Upper lobe of right lung (tissue), 1 donor: ENCODE results near the gene NFAM1. TPM values are rescaled to one million over a fixed set of nuclear protein-coding genes. Genes with fewer than 3 reads are reported as not detected.

Experiments used
- ATAC-seq: fragments of 200-7000 bp; cut with Tn5 transposase; one replicate; pipeline ENCODE4 v1.9.1; 2020; ENCODE audit warnings: mild to moderate bottlenecking, moderate library complexity
- DNase-seq: peaks from one replicate; pipeline ENCODE4 v3.0.0-alpha.2; 2020
- H3K27ac ChIP-seq: fragments of 200-600 bp; one replicate; pipeline ENCODE4 v1.8.0; 2022
- H3K27me3 ChIP-seq: fragments of 200-600 bp; one replicate; pipeline ENCODE4 v1.8.0; 2022; ENCODE audit warnings: mild to moderate bottlenecking
- H3K36me3 ChIP-seq: fragments of 200-600 bp; one replicate; pipeline ENCODE4 v1.8.0; 2022
- H3K4me1 ChIP-seq: fragments of 200-600 bp; one replicate; pipeline ENCODE4 v1.8.0; 2022
- H3K4me3 ChIP-seq: fragments of 200-600 bp; one replicate; pipeline ENCODE4 v1.8.0; 2022; ENCODE audit warnings: mild to moderate bottlenecking
- H3K9me3 ChIP-seq: fragments of 200-600 bp; one replicate; pipeline ENCODE4 v1.8.0; 2022
- CTCF ChIP-seq: fragments of 200-600 bp; IDR thresholded peaks from one replicate; pipeline ENCODE4 v1.8.0; 2022; ENCODE audit warnings: antibody characterized with exemption
- intact Hi-C: fragments of 100-400 bp; cut with DNase I; formaldehyde crosslinking; loops from one replicate; pipeline ENCODE4 v1.11.0; 2022
- total RNA-seq: library from RNA; stranded (reverse); fragmentation: NEBNext Ultra II Directional; extraction: Animal tissue kit (Norgen Biotek cat#: 25700); gene quantifications from one replicate; pipeline ENCODE4 v1.2.1, GENCODE V29; 2021
- donor health status: DM: no; HTN: yes; CAD: no; lungs with severe emphysema.

The NFAM1 gene
- total RNA-seq, 1 donor from 2014 or later, result 12.6 TPM

GRCh38 chr22:42452916-42453315 is 20.7 kb upstream of the NFAM1 start:
- no peak overlapping the region for H3K4me3 ChIP-seq
- peaks cover under 1% of the 10 kb centered on the region for H3K27me3 ChIP-seq
- no peak for TF ChIP-seq CTCF
- H3K27ac ChIP-seq, result no peak overlapping the region
- intact Hi-C loops, result no loop called here
- no peaks in the 10 kb centered on the region for H3K9me3 ChIP-seq
- H3K4me1 ChIP-seq, result no peaks in the 10 kb centered on the region
- H3K36me3 ChIP-seq, result no peaks in the 10 kb centered on the region
- DNase-seq, result no peak
- ATAC-seq, result no peak

GRCh38 chr22:42452456-42452855 is 20.3 kb upstream of the NFAM1 start:
- H3K27me3 ChIP-seq, result no peaks in the 10 kb centered on the region
- no peaks in the 10 kb centered on the region for H3K36me3 ChIP-seq
- no peak for ATAC-seq
- no peaks in the 10 kb centered on the region for H3K4me1 ChIP-seq
- H3K9me3 ChIP-seq, result no peaks in the 10 kb centered on the region
- intact Hi-C loops, result no loop called here
- no peak for TF ChIP-seq CTCF
- DNase-seq, result no peak
- no peak overlapping the region for H3K4me3 ChIP-seq
- no peak overlapping the region for H3K27ac ChIP-seq

- no peak overlapping the region for H3K4me3 ChIP-seq
- H3K27ac ChIP-seq, result no peak overlapping the region
- H3K27me3 ChIP-seq, result no peaks in the 10 kb centered on the region
- intact Hi-C loops, result no loop called here
- ATAC-seq (no peak), DNase-seq (no peak)
- H3K4me1 ChIP-seq, result no peaks in the 10 kb centered on the region
- H3K36me3 ChIP-seq, result no peaks in the 10 kb centered on the region
- H3K9me3 ChIP-seq, result no peaks in the 10 kb centered on the region
- TF ChIP-seq CTCF, result no peak
Observed at GRCh38 chr22:42451499-42452145, 19.4 kb upstream of the NFAM1 start.

- no peak for TF ChIP-seq CTCF
- ATAC-seq (no peak), DNase-seq (no peak)
- Histone ChIP-seq H3K4me1 (no peaks in the 10 kb centered on the region), H3K27ac (no peak overlapping the region), H3K4me3 (no peak overlapping the region), H3K9me3 (no peaks in the 10 kb centered on the region), H3K36me3 (no peaks in the 10 kb centered on the region), H3K27me3 (no peaks in the 10 kb centered on the region)
- intact Hi-C loops, result no loop called here
Observed at GRCh38 chr22:42450862-42451261, 18.7 kb upstream of the NFAM1 start.

GRCh38 chr22:42446151-42446550 is 13.9 kb upstream of the NFAM1 start:
- Histone ChIP-seq H3K4me1 (peaks cover 18% of the 10 kb centered on the region), H3K27ac (no peak overlapping the region), H3K36me3 (no peaks in the 10 kb centered on the region), H3K4me3 (no peak overlapping the region), H3K27me3 (no peaks in the 10 kb centered on the region), H3K9me3 (no peaks in the 10 kb centered on the region)
- DNase-seq (no peak), ATAC-seq (no peak)
- TF ChIP-seq CTCF, result no peak
- intact Hi-C loops, result no loop called here
